Dedifferentiated amniotic fluid mesenchymal stem cell (primary cell): ENCODE data around the gene MAPK7.

ENCODE experiments used
- DNase-seq: peaks from one replicate; pipeline ENCODE4 v3.0.0-alpha.2; 2016; ENCODE audit errors: extremely low spot score

Gene MAPK7

DNA sequence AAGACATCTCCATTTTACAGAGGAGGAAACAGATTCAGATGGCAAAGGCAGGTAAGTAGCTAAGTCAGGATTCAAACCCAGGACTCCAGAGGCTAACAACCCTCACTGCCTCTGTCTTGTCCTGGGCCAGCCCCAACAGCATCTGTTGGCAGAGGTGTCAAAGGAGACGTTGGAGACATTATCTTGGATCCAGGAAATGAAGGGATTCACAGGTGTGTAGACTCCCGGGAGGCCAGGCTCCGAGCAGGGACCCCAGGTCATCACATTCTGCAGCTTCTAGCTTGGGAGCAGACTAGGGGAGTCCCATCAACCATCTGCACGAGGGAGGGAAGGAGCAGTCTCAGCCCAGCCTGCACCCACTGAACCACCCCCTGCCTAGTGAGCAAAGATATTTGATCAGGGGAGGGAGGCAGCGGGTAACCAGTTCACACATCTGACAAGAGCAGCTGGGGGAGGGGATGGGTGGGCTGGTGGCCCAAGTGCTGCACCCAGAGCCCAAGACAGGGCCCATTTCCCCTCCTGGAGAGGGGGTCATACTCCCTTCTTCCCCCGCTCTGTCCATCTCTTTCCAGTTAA lies 14.8 kb upstream of the MAPK7 start:
- DNase-seq, result no peak

DNA sequence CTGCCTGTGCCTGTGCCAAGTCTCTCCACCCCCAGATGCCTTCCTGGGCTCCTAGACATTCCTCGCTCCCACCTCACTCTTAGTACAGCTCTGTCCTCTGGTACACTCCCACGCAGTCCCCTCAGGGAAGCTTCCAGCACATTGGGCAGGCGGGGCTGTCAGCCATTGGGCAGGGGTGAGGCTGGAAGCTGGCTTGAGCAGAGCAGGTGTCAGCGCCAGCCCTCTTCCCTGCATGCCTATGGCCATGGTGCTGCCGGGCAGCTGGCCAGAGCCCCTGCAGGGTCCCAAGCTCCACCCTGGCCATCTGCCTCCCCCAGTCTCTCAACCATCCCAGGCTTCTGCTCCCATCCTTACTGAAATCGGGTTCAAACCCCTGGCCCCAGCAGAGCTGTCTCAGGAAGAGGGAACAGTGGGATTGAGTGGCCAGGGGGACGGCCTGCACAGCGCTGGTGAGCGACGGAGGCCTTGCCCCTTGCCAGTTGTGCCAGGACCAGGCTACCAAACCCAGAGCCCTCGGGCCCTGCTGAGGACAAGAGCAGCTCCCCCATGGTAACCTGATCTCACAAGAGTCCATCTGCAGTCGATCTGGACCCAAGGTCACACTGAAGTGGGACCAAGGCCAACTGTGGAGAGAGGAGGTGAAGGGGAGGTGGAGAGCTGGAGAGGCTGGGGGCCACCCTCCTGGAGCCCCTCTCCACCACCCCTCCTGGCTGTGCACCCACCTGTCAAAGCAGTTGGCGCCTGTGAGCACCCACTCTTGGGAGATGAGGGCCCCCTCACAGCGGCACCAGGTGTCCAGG lies 13.4 kb upstream of the MAPK7 start:
- no peak for DNase-seq

DNA sequence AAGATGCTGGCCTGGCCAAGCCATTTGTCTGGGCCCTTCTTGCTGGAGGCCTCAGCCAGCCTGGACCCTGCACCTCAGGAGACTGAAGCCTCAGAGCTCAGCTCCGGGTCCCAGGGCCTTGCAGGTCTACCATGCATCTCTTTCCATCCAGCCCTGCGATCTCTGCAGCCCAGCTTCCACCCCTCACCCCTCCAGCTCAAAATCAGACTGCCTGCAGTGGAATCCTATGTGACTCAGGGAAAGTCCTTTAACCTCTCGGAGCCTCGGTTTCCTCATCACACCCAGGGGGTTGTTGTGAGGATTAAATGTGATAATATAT lies 12.8 kb upstream of the MAPK7 start:
- DNase-seq, result no peak

DNA sequence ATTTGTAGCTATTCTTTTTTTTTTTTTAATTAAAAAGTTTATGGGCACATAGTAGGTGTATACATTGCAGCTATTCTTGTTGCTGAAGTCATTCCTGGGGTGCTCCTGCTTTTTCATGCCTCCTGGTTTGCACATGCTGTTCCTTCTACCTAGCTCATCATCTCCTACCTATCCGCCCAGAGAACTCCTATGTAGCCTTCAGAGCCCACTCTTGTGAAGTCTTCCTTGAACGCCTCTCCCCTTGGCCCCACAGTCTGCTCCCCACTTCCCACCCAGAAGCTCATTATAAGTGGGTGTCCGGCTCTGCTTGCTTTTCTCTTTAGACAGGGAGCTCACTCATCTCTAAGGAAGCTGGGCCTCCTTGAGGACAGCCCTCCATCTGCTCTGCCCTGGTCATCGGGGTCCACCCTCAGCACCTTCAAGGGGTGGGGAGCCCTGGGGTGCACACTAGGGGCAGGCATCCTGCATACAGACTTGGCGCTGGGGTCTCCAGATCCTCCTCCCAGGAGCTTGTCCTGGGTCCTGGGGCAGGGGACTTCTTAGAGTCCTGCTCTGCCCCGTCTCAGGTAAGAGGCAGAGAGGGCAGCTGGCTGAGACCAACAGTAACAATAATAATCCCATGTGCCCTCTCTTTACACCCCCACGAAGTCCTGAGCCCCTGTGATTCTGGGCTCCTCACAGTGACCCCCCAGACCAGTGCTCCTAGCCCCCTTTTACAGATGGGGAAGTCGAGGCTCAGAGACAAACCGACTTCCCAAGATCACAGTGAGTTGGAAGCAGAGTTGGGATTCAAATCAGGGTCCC lies 12.3 kb upstream of the MAPK7 start:
- DNase-seq, result no peak

DNA sequence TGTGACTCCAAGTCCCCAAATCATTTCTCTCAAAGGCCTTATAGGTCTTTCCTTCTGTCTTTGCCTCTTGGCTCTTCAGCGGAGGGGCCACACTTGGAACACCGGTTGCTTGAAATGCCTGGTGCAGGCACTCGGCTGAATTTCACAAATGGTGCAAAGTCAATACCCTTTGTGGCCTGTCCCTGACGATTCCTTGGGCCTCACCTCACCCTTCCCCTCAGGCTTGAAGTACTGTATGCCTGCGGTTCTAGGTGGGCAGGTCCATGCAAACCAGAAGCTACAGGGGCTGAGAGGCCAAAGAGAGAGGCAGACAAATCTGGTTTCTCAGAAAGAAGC lies 11.7 kb upstream of the MAPK7 start:
- no peak for DNase-seq

DNA sequence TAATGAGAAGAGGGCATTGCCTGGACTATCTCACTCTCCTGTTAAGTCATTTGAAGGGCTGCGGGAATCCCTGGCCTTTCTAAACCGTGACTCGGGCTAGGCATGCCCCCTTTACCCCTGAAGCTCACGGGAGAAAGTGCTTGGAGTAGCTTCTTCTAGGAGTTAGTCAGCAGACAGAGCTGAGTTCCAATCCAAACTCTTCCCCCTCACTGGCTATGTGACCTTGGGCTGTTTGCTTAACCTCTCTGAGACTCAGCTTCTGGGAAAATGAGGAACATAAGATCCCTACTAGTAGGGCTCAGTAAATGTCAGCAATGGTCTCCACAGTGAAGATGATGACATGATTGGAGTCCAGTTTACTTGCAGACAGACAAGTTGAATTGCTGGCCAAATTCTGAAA lies 10.1 kb upstream of the MAPK7 start:
- DNase-seq, result no peak

DNA sequence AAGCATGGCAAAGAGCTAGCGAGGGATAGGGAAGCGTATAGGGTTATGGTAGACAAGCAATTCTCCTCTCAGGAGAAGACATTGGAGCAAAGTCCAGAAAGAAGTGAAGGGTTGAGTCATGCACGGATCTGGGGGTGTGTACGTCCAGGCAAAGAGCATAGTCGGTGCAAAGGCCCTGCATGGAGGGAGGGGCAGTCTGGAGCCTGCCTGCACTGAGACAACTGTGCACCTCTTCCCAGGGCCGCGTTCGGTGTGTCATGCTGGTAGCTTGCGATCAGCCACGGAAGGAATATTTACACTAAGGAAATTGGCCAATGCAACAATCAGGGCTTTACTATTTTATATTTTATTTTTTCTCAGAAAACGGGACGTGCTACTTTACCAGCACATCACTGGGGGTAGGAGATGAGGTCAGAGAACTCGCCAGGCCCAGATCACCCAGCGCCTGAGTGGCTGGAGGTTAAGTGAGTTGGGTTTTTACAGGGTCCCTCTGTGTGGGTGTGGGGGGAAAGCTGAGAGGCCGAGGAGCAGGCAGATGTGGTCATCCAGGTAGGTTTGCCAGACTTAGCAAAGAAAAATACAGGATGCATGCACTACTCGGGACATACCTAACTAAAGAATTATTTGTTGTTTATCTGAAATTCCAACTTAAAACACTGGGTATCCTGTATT lies 9.1 kb upstream of the MAPK7 start:
- DNase-seq, result no peak

DNA sequence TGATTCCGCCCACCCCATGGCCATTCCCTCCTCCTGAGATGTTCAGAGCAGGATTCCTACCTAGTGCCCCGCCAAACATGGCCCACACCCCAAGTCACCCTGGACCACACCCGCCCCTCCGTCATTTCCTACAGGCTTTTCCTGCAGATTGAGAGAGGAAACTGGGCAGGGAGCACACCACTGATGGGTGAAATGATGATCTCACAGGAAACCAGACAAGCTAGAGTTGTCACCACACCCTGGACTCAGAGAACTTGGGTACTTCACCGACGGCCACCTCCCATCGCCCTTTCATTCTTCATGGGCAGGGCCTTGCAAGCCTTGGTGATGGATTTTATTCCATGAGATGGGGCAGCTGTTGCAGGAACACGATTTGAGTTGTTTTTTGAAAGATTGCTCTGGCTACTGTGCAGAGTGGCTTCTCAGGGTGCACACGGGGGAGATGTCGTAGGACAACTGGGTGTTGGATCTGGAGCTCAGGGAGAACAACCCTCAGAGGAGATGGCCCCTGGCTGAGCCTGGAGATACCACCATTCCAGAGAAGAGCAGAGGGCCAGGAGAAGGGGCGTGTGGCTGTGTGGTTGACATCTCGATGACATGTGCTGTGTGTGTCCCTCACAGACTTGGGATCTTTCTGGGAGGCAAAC lies 8.3 kb upstream of the MAPK7 start:
- DNase-seq, result no peak

DNA sequence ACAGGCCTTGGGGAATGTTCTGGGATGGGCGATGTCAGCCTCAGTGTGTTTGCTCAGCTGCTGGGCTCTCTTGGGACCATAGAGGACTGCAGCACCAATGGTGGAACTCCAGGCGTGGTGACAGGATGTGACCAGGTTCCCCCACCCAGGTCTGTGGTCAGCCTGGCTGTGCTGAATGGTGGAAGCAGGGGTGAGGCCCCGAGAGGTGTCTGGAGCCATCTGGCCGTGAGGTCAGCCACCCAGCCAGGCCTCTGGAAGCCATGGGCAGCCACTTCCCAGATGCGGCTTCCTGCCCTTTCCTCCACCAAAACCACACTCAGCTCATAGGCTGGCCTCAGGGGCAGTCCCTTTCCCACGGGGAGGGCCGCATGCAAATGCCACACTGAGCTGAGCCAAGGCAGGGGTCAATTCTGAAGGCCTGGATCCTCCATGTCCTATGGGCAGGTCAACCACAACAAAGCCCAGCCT lies 7.8 kb upstream of the MAPK7 start:
- no peak for DNase-seq

DNA sequence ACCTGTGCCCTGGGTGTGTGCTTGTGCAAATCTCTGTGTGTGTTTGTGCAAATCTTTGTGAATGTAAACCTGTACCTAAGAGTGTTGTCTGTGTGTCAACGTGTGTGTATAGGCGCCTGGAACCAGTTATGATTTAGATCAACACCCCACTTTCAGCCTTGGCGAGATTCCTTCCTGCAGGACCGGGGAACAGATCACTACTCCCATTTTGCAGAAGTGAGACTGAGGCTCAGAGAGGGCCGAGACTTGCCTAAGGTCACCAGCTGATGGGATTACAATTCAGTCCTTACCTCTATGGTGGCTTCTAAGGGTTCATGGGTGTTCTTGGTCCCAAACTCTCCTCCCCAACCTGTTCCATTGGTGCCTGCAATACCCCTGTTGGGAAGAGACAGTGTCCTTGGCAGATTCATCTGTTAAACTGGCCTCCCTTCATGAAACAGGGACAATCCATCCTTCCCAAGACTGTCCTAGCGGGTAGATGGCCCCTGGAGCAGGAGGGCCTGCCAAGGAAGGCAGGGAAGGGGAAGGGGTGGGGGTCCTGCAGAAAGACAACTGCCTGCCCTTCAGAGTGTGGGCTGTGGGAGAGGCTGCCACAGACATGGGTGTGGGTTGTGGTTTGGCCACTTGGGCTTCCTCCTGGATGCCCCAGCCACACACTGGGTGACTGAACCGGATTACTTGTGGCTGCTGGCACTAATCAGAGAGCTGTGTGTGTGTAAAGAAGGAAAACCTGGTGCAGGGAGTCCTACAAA lies 6.9 kb upstream of the MAPK7 start:
- DNase-seq, result no peak

DNA sequence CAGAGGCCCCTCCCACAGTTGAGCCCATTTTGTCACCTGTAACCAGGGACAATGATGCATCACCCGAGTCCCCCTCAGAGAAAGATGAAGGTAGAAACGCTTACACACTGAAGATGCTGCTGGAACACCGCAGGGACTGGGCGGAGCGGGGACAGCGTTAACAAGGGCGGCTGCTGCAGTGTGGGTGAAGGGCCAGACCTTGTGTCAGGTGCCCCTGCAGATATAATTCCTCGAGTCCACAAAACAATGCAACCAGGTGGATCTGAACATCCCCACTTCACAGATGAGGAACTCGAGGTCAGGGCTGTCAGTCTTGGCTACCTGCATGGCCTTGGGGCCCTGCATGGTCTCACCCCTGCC lies 6.3 kb upstream of the MAPK7 start:
- no peak for DNase-seq

DNA sequence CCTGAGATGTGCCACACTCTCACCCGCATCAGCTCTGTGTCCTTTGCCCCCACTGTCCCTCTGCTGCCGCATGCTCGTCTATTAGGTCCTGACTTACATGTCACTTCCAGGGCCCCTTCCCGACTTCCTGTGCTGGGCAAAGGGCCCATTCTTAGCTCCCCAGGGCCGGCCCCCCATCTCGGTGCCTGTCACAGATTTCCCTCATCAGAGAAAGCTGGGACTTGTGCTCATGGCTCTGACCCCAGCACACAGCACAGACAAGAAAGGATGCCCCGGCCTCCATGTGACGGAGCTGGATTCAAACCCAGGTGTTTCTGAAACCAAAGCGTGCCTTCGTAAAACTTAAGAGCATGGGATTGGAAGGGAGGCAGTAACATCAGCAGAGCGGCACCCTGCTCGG lies 5.9 kb upstream of the MAPK7 start:
- no peak for DNase-seq

DNA sequence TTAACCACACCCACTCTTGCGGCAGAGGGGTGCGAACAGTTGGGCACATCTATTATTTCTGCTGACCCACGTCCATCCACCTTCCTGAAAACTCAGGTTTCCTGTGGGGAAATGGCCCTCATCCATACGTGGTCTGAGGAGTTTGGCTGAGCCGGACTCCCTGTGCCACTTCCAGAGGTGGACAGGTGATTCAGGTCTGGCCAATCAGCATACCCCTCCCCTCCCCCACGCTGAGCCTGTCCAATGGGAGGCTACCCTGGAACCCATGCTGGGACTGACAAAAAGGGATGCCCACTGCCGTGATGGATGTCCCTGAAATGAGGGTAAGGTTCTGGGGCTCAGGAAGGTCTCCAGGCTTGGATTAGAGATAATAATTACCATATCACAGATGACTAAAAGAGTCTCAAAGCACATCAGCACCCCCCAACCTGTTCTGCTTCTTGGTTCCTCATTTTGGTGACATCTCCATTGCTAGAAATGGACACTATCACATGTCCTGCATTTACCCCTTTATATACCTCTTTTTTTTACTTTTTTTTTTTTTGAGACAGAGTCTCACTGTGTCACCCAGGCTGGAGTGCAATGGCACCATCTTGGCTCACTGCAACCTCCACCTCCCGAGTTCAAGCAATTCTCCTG lies 5.3 kb upstream of the MAPK7 start:
- DNase-seq, result no peak

DNA sequence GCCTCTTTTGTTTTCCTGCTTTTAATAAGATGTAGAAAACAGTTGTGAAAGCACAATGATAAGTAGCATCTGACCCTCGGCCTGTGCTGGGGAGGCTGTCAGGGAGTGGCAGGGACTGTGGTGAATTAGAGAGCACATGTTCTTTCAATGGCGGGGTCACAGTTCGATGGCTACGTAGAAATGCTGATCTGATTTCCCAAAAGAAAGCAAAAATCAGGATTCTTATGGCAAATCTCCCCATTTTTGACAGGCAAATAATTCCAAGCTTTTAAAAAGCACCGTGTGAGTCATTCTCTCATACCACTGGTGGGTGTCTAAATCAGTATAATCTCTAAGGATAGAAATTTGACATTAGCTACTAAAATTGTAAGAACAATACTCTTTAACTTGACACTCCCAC lies 4.2 kb upstream of the MAPK7 start:
- no peak for DNase-seq

DNA sequence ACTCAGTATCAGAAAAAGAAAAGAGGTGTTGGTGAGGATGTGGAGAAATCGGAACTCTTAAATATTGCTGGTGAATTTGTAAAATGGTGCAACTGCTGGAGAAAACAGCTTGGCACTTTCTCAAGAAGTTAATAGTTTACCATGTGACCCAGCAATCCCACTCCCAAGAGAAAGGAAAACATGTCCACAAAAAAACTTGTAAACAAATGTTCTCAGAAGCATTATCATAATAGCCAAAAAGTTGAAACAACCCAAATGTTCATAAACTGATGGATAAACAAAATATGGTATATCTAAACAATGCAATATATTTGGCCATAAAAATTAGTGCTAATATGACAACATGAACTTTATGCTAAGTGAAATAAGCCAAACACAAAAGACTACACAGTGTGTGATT lies 2.6 kb upstream of the MAPK7 start:
- DNase-seq, result no peak

DNA sequence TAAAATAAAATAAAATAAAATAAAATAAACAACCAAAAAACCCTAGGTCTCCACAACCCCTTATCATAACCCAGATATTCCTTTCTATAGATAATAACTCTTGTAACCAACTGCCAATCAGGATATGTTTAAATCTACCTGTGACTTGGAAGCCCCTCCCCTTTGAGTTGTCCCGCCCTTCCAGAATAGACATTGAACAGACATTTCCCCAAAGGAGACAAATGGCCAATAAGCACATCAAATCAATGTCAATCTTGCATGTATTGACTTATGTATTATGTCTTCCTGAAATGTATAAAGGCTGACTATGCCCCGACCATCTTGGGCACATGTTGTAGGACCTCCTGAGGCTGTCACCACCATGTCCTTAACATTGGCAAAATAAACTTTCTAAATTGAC lies 1.5 kb upstream of the MAPK7 start:
- DNase-seq, result no peak

DNA sequence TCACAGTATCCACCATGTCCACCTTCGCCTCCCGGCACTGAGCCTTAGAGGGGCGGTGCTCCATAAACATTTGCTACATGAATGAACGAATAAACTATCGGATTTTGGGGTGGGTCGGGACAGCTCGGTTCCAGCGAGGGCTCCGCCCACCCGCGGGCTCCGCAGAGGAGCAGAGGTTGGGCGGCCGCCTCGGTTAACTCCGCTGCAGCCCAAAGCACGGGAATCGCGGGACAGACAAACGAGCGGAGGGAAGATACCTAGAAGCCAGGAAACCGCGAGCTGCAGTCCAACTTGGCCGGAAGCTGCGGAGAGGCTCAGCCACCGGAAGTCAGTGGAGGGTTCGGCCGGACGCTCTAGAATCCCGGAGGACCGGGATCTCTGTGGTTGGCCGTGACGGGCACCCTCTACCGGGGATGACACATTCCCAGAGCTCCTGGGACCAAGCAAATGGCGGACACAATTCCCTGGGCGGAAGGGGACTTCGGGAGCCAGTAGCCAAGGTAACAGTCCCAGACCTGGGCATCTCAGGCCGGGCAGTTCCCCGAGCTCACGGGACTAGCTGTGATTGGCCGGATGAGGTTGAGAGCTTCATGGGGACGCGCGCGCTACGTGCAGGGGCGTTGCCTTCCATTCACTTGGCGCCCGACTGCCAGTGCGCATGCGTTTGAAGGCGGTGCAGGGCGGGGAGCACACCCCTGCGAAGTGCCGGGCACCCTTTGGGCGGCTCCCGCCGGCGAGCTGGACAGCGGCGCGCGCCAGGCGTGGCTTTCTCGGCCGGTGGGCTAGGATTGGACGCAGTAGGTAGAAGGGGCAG lies 489 bp upstream of the MAPK7 start:
- peak; percentile 98 for DNase-seq

DNA sequence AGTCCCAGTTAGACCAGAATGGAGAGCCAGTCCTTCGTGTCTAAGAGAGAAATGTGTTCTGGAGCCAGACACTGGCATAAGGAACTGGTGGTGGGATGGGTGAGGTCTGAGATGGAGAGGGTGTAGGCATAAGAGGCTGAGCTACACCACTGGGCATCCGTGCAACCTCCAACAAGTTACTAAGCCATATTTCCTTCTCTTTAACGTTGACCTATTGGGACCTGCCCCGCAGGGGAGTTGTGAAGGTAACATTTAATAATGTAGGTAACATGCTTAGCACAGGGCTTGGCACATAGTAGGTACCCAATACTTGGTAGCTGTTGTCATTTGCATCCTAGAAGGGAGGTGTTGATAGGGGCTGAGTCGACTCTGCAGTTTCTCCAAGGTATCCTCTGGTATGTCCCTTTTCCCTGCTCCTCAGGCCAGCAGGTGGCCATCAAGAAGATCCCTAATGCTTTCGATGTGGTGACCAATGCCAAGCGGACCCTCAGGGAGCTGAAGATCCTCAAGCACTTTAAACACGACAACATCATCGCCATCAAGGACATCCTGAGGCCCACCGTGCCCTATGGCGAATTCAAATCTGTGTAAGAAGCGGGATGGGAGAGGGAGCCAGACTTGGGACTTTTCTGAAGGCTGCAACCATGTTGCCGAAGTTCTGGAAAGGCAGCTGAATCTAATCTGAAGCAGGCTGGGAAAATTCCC lies 1.2 kb downstream of the MAPK7 start:
- no peak for DNase-seq

DNA sequence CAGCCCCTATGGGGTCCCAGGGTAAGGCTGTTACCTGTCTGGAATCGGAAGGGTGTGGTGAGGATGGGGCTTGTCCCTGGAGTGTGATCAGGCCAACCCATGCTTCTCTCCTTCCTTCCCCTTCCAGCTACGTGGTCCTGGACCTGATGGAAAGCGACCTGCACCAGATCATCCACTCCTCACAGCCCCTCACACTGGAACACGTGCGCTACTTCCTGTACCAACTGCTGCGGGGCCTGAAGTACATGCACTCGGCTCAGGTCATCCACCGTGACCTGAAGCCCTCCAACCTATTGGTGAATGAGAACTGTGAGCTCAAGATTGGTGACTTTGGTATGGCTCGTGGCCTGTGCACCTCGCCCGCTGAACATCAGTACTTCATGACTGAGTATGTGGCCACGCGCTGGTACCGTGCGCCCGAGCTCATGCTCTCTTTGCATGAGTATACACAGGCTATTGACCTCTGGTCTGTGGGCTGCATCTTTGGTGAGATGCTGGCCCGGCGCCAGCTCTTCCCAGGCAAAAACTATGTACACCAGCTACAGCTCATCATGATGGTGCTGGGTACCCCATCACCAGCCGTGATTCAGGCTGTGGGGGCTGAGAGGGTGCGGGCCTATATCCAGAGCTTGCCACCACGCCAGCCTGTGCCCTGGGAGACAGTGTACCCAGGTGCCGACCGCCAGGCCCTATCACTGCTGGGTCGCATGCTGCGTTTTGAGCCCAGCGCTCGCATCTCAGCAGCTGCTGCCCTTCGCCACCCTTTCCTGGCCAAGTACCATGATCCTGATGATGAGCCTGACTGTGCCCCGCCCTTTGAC lies 2.4 kb downstream of the MAPK7 start:
- no peak for DNase-seq
